Activated CD4-positive, alpha-beta memory T cell treated with anti-CD3 and anti-CD28 coated beads, Interleukin-2, amount 10 ng/mL, durations not matched to agents 7 days and 5 days (primary cell): ENCODE measurements around the gene NDUFB2. TPM values are rescaled to one million over a fixed set of nuclear protein-coding genes. Genes with fewer than 3 reads are reported as not detected.
"Not testable (repeated sequence)": the region's sequence is repeated elsewhere in the genome, so short reads cannot be mapped to it uniquely, and the experiment has no call there.

Source experiments
- CTCF ChIA-PET: fragments of 350-600 bp; sonication (Branson Sonifier 250); formaldehyde crosslinking; loops from one replicate; lab custom pipeline; 2021; ENCODE audit warnings: antibody characterized with exemption, inconsistent platforms; lab: Charles Lee
- POLR2A ChIA-PET: fragments of 350-600 bp; sonication (Branson Sonifier 250); formaldehyde crosslinking; loops from one replicate; lab custom pipeline; 2021; ENCODE audit warnings: antibody characterized with exemption; lab: Charles Lee
- DNase-seq: peaks from one replicate; pipeline ENCODE4 v3.0.0-alpha.2; 2020
- H3K27ac Mint-ChIP-seq: one replicate; pipeline ENCODE4 v1.8.0; 2021; ENCODE audit warnings: mild to moderate bottlenecking, mixed read lengths
- H3K27me3 Mint-ChIP-seq: one replicate; pipeline ENCODE4 v1.8.0; 2021; ENCODE audit warnings: mixed read lengths
- H3K36me3 Mint-ChIP-seq: one replicate; pipeline ENCODE4 v1.8.0; 2021; ENCODE audit warnings: low read depth, mixed read lengths
- H3K4me1 Mint-ChIP-seq: one replicate; pipeline ENCODE4 v1.8.0; 2021; ENCODE audit warnings: mixed read lengths
- H3K4me3 Mint-ChIP-seq: one replicate; pipeline ENCODE4 v1.8.0; 2021; ENCODE audit warnings: mild to moderate bottlenecking, mixed read lengths
- H3K9me3 Mint-ChIP-seq: one replicate; pipeline ENCODE4 v1.8.0; 2021; ENCODE audit warnings: mixed read lengths
- total RNA-seq, 2 experiments: library from RNA; stranded (reverse); gene quantifications; one replicate each; pipeline ENCODE4 v1.2.3, GENCODE V29; 2021

The NDUFB2 gene
- total RNA-seq, 2 experiments from 2014 or later, result 155 to 156 TPM

DNA sequence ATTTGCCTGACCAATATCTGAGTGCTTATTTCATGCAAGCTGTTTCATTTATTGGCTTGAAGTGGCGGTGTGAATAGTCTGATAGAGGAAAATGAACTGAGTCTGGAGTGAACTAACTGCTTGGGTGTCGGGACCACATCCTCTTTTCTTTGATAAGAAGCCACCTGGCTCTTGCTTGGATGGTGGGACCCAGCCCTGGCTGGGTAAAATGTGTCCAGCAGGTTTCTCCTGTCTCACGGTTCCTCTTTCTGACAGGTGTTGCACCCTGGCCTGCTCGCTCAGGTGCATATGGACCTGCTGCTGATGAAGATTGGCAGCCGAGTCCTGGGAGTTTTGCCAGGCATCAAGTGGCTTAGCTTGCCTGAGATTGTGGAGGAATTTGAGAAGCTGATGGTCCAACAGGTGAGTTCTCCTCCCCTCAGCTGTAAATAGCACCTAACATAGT lies 22.1 kb upstream of the NDUFB2 start:
- ChIA-PET POLR2A (interaction anchor here (0.8 to 4.4 kb wide), 7 partner anchors 9 to 1187 kb away, joined by 3 to 35 read pairs (median 8); partner anchors contain the start of genes MRPS33 and NDUFB2), CTCF (interaction anchor here (1.0 to 3.1 kb wide), 6 partner anchors 9 to 340 kb away, joined by 3 to 15 read pairs (median 4); partner anchors contain the start of genes MRPS33 and NDUFB2)
- no peaks in the 10 kb centered on the region for H3K9me3 Mint-ChIP-seq
- peak overlapping the region; percentile 56 for H3K27ac Mint-ChIP-seq
- peaks cover 12% of the 10 kb centered on the region for H3K36me3 Mint-ChIP-seq
- peaks cover 34% of the 10 kb centered on the region for H3K4me1 Mint-ChIP-seq
- H3K4me3 Mint-ChIP-seq, result peak overlapping the region; percentile 80
- no peak for DNase-seq
- H3K27me3 Mint-ChIP-seq, result peaks cover under 1% of the 10 kb centered on the region

DNA sequence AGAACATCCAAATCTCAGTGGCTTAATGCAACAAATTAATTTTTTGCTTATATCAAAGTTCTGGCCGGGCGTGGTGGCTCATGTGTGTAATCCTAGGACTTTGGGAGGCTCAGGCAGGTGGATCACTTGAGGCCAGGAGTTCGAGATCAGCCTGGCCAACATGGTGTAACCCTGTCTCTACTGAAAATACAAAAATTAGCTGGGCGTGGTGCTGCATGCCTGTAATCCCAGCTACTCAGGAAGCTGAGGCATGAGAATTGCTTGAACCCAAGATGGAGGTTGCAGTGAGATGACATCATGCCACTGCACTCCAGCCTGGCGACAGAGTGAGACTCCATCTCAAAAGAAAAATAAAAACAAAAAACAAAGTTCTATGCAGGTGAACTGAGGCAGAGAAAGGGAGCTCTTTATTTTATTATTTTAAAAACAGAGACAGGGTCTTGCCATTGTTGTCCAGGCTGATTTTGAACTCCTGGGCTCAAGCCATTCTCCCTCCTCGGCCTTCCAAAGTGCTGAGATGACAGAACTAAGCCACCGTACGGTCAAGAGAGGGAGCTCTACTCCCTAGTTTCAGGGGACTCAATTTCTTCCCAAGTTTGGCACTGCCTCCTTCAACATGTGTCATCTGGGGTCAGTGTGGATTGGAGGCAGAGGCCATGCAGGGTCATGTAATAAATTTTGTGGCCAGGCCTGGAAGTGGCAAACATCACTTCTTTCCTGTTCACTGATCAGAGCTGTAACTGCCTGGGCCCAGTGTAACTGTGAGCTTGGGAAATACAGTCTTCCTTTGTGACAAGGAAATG lies 21.4 kb upstream of the NDUFB2 start:
- Mint-ChIP-seq H3K36me3 (peaks cover 17% of the 10 kb centered on the region), H3K27me3 (no peaks in the 10 kb centered on the region), H3K4me1 (peaks cover 34% of the 10 kb centered on the region), H3K4me3 (peak overlapping the region; percentile 80), H3K27ac (peak overlapping the region; percentile 14), H3K9me3 (no peaks in the 10 kb centered on the region)
- ChIA-PET POLR2A (interaction anchor here (1.1 to 4.4 kb wide), 5 partner anchors 11 to 339 kb away, joined by 3 to 35 read pairs (median 19); partner anchors contain the start of genes MRPS33 and NDUFB2), CTCF (interaction anchor here (0.8 to 3.1 kb wide), 6 partner anchors 8 to 339 kb away, joined by 3 to 15 read pairs (median 4); partner anchors contain the start of gene MRPS33)
- no peak for DNase-seq

DNA sequence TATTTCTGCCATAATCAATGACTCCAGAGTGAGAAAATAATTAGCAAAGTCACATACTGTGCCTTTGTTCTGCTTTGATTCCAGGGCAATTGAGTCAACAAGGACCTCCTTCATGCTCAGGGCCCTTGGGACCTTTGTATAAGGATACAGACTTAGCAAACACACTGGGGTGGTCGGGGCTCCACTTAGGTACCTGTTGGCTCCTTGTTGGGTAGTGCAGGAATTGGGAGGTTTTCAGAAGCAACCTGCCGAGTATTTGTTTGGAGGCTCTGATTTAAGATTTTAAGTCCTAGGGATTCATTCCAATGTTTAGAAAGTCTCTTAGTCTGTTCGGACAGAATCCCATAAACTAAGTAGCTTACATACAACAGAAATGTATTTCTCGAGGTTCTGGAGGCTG lies 20.8 kb upstream of the NDUFB2 start:
- Mint-ChIP-seq H3K27ac (no peak overlapping the region), H3K9me3 (no peaks in the 10 kb centered on the region), H3K4me3 (no peak overlapping the region), H3K4me1 (peaks cover 34% of the 10 kb centered on the region), H3K27me3 (no peaks in the 10 kb centered on the region), H3K36me3 (peaks cover 22% of the 10 kb centered on the region)
- DNase-seq, result no peak
- CTCF ChIA-PET, result interaction anchor here (0.8 to 3.1 kb wide), 3 partner anchors 23 to 338 kb away, joined by 3 to 15 read pairs (median 7); partner anchors contain the start of gene MRPS33
- POLR2A ChIA-PET, result interaction anchor here (1.1 to 4.4 kb wide), 3 partner anchors 10 to 338 kb away, joined by 3 to 35 read pairs (median 26); partner anchors contain the start of genes MRPS33 and NDUFB2

DNA sequence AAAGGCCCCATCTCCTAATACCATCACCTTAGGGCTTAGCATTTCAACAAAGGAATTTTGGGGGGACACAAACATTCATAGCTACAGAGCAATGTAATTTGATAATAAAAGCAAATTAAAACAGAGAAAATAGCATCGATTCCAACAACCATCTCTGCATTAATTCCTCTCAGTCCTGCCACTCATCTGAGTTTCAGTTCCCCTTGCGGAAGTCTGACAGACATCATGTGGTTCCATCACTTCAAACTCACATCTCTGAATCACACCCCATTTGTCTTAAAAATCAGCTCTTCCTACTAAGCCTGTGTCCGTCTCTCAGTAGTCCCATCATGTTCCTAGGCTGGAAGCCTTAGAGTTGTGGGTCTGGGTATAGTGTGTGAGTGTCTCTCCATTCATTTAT lies 20.2 kb upstream of the NDUFB2 start:
- POLR2A ChIA-PET, result interaction anchor here (4.4 kb wide), 1 partner anchor 338 kb away, joined by 26 read pairs; the partner anchor contains the start of gene MRPS33
- peaks cover 26% of the 10 kb centered on the region for H3K36me3 Mint-ChIP-seq
- H3K4me3 Mint-ChIP-seq, result no peak overlapping the region
- no peak for DNase-seq
- H3K27ac Mint-ChIP-seq, result no peak overlapping the region
- CTCF ChIA-PET, result no interaction called here
- no peaks in the 10 kb centered on the region for H3K9me3 Mint-ChIP-seq
- H3K4me1 Mint-ChIP-seq, result peaks cover 34% of the 10 kb centered on the region
- H3K27me3 Mint-ChIP-seq, result no peaks in the 10 kb centered on the region

DNA sequence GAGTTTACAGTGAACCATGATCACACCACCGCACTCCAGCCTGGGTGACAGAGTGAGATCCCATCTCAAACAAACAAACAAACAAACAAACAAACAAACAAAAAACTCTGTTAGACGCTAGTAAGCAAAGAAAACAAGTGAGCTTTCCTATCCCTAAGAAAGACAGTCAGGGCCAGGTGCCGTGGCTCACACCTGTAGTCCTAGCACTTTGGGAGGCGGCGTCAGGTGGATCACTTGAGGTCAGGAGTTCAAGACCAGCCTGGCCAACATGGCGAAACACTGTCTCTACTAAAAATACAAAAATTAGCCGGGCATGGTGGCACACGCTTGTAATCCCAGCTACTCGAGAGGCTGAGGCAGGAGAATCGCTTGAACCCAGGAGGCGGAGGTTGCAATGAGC lies 19.6 kb upstream of the NDUFB2 start:
- H3K4me3 Mint-ChIP-seq, DNase-seq, H3K27ac Mint-ChIP-seq, CTCF ChIA-PET, H3K9me3 Mint-ChIP-seq, H3K27me3 Mint-ChIP-seq: not testable (repeated sequence)
- Mint-ChIP-seq H3K4me1 (peaks cover 33% of the 10 kb centered on the region), H3K36me3 (peaks cover 28% of the 10 kb centered on the region)
- POLR2A ChIA-PET, result interaction anchor here (4.4 kb wide), 1 partner anchor 337 kb away, joined by 26 read pairs; the partner anchor contains the start of gene MRPS33

DNA sequence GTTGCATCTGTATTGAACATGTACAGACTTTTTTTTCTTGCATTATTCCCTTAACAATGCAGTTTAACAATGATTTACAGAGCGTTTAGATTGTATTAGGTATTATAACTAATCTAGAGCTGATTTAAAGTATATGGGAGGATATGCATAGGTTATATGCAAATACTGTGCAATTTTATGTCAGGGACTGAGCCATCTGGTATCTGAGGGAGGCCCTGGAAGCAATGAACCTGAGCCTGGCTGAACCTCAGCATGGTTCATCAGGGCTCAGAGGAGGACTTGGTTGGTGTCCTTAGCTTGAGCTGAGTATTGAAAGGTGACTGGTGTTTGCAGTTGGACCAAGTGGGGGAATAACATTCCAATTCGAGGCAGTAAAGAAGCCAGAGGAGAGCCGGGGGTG lies 19.0 kb upstream of the NDUFB2 start:
- no peaks in the 10 kb centered on the region for H3K27me3 Mint-ChIP-seq
- H3K9me3 Mint-ChIP-seq, result no peaks in the 10 kb centered on the region
- no peak overlapping the region for H3K27ac Mint-ChIP-seq
- ChIA-PET POLR2A (no interaction called here), CTCF (no interaction called here)
- no peak overlapping the region for H3K4me3 Mint-ChIP-seq
- H3K36me3 Mint-ChIP-seq, result peaks cover 31% of the 10 kb centered on the region
- H3K4me1 Mint-ChIP-seq, result peaks cover 28% of the 10 kb centered on the region
- no peak for DNase-seq

DNA sequence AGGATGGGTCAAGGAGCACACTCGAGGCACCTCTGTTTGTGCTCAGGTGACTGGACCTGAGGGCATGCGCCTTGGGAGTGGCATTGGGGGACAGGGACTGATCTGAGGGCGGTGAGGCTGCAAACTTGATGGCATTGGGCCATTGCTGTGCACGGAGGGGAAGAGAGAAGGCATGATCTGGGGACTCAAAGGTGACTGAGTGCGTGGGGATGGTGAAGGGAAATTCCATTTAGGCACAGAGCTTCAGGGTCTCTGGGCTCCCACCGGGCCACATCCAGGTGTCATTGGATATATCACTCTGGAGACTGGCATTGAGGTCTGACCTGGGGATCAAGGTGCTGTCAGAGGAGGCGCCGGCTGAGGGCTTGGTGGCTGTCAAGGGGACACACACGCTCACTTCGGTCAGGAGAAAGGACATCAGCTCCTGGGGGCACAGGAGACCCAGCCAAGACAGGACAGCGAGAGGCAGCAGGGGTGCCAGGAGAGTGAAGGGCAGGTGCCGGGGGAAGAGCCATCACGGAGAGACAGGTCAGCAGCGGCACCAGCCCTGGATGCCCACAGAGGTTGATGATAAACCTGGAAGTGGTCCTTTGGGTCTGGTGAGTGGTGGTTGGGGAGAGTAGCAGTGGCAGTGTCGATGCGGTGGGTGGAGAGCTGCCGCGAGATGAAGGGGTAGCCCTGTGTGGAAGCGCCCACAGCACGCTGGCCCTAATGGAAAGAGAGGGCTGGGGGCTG lies 18.3 kb upstream of the NDUFB2 start:
- no peaks in the 10 kb centered on the region for H3K9me3 Mint-ChIP-seq
- H3K4me3 Mint-ChIP-seq, result no peak overlapping the region
- H3K4me1 Mint-ChIP-seq, result peaks cover 27% of the 10 kb centered on the region
- DNase-seq, result no peak
- no peaks in the 10 kb centered on the region for H3K27me3 Mint-ChIP-seq
- H3K27ac Mint-ChIP-seq, result no peak overlapping the region
- POLR2A ChIA-PET, result no interaction called here
- peaks cover 31% of the 10 kb centered on the region for H3K36me3 Mint-ChIP-seq
- CTCF ChIA-PET, result no interaction called here

DNA sequence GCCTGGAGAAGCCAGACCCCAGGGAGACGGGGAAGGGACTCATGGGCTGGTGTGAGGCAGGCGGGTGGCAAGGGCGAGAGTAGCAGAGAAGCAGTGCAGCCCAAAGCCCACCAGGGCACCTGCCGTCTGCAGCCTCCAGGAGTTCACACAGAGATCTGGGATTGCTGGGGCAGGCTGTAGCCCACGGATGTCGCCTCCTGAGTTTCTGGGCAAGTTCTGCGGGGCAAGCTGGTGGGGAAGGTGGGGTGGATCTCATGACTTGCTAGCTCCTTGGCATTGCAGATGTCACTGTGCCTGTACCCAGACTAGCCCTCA lies 17.7 kb upstream of the NDUFB2 start:
- POLR2A ChIA-PET, result no interaction called here
- no peaks in the 10 kb centered on the region for H3K9me3 Mint-ChIP-seq

DNA sequence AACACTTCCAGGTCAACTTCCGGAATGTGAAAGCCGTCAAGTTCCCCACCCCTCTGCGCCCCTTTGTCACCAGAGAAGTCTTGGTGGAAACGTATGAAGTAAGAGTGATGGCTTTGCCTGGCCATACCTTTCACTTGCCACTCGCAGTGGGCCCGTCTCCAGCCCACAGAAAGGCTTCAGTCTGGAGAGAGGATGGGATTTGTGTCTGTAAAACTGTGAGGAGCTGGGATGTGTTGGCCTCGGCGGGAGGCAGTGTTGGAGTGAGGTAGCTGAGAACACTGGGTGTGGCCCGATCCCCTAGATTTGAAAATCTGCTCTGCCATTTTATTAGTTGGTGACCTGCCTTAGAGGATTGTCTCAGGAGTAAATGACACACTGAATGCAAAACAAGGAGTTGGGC lies 17.3 kb upstream of the NDUFB2 start:
- Mint-ChIP-seq H3K9me3 (no peaks in the 10 kb centered on the region), H3K4me1 (peaks cover 19% of the 10 kb centered on the region), H3K27ac (no peak overlapping the region), H3K27me3 (no peaks in the 10 kb centered on the region), H3K36me3 (peaks cover 36% of the 10 kb centered on the region), H3K4me3 (no peak overlapping the region)
- no peak for DNase-seq
- ChIA-PET CTCF (no interaction called here), POLR2A (no interaction called here)

More for the DNA sequence above, 17.7 kb upstream of the NDUFB2 start:
- Mint-ChIP-seq H3K4me1 (peaks cover 23% of the 10 kb centered on the region), H3K36me3 (peaks cover 32% of the 10 kb centered on the region), H3K27ac (no peak overlapping the region), H3K4me3 (no peak overlapping the region), H3K27me3 (no peaks in the 10 kb centered on the region)
- DNase-seq, result no peak
- CTCF ChIA-PET, result no interaction called here

DNA sequence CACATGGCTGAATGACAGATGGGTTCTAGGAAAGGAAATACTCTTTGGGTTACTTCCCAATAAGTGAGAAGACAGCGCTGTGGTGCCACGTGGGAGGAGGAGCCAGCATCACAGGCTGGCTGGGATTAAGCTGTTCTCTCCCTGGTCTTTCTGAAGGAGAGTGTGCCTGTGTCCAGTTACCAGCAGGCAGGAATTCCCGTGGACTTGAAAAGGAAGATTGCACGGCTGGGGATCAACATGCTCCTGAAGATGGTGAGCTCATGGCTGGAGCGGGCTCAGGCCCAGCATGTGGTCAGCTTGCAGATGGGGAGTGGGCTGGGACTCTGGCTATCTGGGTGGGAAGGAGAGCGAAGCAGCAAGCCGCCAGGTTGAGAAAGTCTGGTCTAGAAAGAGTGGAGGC lies 15.6 kb upstream of the NDUFB2 start:
- POLR2A ChIA-PET, result no interaction called here
- no peaks in the 10 kb centered on the region for H3K27me3 Mint-ChIP-seq
- H3K36me3 Mint-ChIP-seq, result peaks cover 39% of the 10 kb centered on the region
- H3K27ac Mint-ChIP-seq, result no peak overlapping the region
- CTCF ChIA-PET, result interaction anchor here (0.7 kb wide), 1 partner anchor 232 kb away, joined by 3 read pairs; no protein-coding TSS in a partner anchor
- peaks cover 3% of the 10 kb centered on the region for H3K4me1 Mint-ChIP-seq
- DNase-seq, result no peak
- H3K9me3 Mint-ChIP-seq, result no peaks in the 10 kb centered on the region
- no peak overlapping the region for H3K4me3 Mint-ChIP-seq

DNA sequence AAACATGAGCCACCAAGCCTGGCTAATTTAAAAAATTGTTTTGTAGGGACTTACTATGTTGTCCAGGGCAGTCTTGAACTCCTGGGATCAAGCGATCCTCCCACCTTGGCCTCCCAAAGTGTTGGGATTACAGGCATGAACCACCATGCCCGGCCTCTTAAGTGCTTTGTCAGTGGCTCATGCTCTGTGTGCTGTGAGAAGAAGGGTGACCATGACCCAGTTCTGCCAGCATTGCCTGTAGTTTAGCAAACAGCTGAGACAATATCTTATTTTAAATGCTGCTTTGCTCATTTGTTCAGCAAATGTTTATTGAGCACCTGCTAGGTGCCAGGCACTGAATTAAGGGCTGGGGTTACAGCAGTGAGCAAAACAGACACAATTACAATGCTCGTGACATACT lies 14.7 kb upstream of the NDUFB2 start:
- Mint-ChIP-seq H3K4me3 (no peak overlapping the region), H3K4me1 (no peaks in the 10 kb centered on the region), H3K27ac (no peak overlapping the region), H3K9me3 (no peaks in the 10 kb centered on the region), H3K27me3 (no peaks in the 10 kb centered on the region), H3K36me3 (peaks cover 40% of the 10 kb centered on the region)
- DNase-seq, result no peak
- ChIA-PET POLR2A (no interaction called here), CTCF (interaction anchor here (0.9 kb wide), 1 partner anchor 9 kb away, joined by 3 read pairs; the partner anchor contains the start of gene ADCK2)

DNA sequence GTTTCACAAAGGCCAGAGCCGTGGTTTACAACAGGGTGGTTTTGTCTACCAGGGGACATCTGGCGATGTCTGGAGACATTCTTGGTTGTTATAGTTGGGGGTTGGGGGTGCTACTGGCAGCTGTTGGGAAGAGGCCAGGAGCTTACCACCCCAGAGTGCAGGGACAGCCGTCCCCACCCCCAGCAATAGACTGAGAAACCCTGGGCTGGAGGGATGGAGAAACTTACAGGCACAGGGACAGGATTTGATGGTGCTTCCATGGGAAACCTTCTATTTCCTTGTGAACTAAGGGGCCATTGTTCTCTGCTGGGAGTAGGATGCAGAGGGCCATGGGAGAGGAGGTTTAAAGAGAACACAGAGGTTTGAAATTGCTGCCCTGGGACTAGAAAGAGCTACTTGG lies 12.9 kb upstream of the NDUFB2 start:
- ChIA-PET POLR2A (interaction anchor here (0.7 to 2.2 kb wide), 3 partner anchors 9 to 13 kb away, joined by 3 to 8 read pairs (median 3); partner anchors contain the start of genes ADCK2 and NDUFB2), CTCF (interaction anchor here (1.4 kb wide), 1 partner anchor 9 kb away, joined by 3 read pairs; no protein-coding TSS in a partner anchor)
- H3K27ac Mint-ChIP-seq, result no peak overlapping the region
- H3K4me3 Mint-ChIP-seq, result no peak overlapping the region
- no peak for DNase-seq
- H3K36me3 Mint-ChIP-seq, result peaks cover 41% of the 10 kb centered on the region
- H3K4me1 Mint-ChIP-seq, result no peaks in the 10 kb centered on the region
- H3K9me3 Mint-ChIP-seq, result no peaks in the 10 kb centered on the region
- H3K27me3 Mint-ChIP-seq, result no peaks in the 10 kb centered on the region
